Brain microvascular endothelial cell (primary cell): ENCODE results near the gene BCAS1.

Experiments
- DNase-seq: peaks from one replicate; pipeline ENCODE4 v3.0.0-alpha.2; 2020
- H3K27ac ChIP-seq: fragments of 250-450 bp; sonication (Bioruptor Pico); 2 replicates; pipeline ENCODE4 v1.5.1; 2020; ENCODE audit warnings: mild to moderate bottlenecking, moderate library complexity
- H3K27me3 ChIP-seq: fragments of 250-450 bp; sonication (Bioruptor Pico); replicated peaks from 2 replicates; pipeline ENCODE4 v1.5.1; 2020; ENCODE audit warnings: mild to moderate bottlenecking
- H3K36me3 ChIP-seq: fragments of 250-450 bp; sonication (Bioruptor Pico); replicated peaks from 2 replicates; pipeline ENCODE4 v1.5.1; 2020; ENCODE audit warnings: mild to moderate bottlenecking
- H3K4me3 ChIP-seq: 2 replicates; pipeline ENCODE4 v1.5.1; 2011; ENCODE audit warnings: low read depth, mild to moderate bottlenecking, control low read depth, low read length, moderate library complexity
- CTCF ChIP-seq: IDR thresholded peaks from 2 replicates; pipeline ENCODE4 v1.5.1; 2011; ENCODE audit warnings: low read depth, mild to moderate bottlenecking, moderate library complexity, low read length, control low read depth, inconsistent platforms; ENCODE audit errors: missing control alignments
- in situ Hi-C: cut with HindIII; loops from 2 replicates; pipeline ENCODE4 v1.10.0; 2017; ENCODE audit warnings: low sequenced_read_pairs, low pct_ligation_motif_present

The BCAS1 gene

GRCh38 chr20:54102543-54102942 lies 32.1 kb upstream of the BCAS1 start:
- no peaks in the 10 kb centered on the region for H3K27me3 ChIP-seq
- no peak overlapping the region for H3K4me3 ChIP-seq
- in situ Hi-C loops, result loop anchor here (10.0 kb wide), 1 partner anchor 92 kb away; no protein-coding TSS in a partner anchor
- H3K36me3 ChIP-seq, result no peaks in the 10 kb centered on the region
- DNase-seq, result no peak
- H3K27ac ChIP-seq, result no peak overlapping the region
- TF ChIP-seq CTCF, result no peak

DNA sequence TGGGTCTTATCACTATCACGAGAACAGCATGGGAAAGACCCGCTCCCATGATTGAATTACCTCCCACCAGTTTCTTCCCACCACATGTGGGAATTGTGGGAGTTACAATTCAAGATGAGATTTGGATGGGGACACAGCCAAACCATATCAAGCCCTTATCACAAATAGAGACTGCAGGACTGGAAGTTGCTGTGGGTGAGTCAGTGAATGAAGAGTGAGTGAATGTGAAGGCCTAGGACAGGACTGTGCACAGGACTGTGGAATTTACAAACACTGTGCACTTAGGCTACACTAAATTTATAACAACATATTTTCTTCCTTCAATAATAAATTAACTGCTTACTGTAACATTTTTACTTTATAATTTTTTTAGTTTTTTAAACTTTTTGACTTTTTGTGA lies 30.2 kb upstream of the BCAS1 start:
- Histone ChIP-seq H3K27me3 (no peaks in the 10 kb centered on the region), H3K27ac (no peak overlapping the region), H3K36me3 (no peaks in the 10 kb centered on the region), H3K4me3 (no peak overlapping the region)
- no peak for TF ChIP-seq CTCF
- in situ Hi-C loops, result loop anchor here (10.0 kb wide), 1 partner anchor 94 kb away; no protein-coding TSS in a partner anchor
- DNase-seq, result peak; percentile 30

DNA sequence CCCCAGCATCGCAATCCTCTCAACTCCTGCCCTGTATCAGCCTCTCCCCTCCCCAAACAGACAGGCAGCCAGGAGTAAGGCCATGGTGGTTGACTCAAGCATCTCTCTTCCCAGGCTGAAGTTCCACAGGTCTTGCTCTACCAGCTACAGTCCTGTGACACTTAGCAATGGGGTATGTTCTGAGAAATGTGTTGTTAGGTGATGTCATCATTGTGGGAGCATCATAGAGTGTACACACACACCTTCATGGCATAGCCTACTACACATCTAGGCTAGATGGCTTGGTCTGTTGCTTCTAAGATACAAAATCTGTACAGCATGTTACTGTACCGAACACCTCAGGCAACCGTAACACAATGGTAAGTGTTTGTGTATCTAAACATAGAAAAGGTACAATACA lies 29.5 kb upstream of the BCAS1 start:
- no peak for DNase-seq
- TF ChIP-seq CTCF, result no peak
- Histone ChIP-seq H3K4me3 (no peak overlapping the region), H3K27me3 (no peaks in the 10 kb centered on the region), H3K36me3 (no peaks in the 10 kb centered on the region), H3K27ac (no peak overlapping the region)
- in situ Hi-C loops, result loop anchor here (10.0 kb wide), 1 partner anchor 95 kb away; no protein-coding TSS in a partner anchor

GRCh38 chr20:54098047-54098446 lies 27.7 kb upstream of the BCAS1 start:
- no peak overlapping the region for H3K4me3 ChIP-seq

DNA sequence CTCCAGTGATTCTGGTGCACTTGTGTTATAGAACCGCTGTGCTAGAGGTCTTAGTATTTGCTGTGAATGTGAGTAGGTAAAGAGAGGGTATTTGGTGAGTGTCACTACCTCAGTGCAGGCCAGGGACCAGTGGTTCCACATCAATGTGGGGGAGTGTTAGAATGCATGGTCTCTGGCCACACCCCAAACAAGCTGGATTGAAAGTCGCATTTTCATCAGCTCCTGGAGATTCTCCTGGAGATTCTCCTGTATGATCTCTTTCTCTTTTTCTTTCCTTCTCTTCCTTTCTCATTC lies 26.8 kb upstream of the BCAS1 start:
- Histone ChIP-seq H3K27ac (no peak overlapping the region), H3K4me3 (no peak overlapping the region), H3K27me3 (no peaks in the 10 kb centered on the region), H3K36me3 (no peaks in the 10 kb centered on the region)
- no peak for DNase-seq
- in situ Hi-C loops, result no loop called here
- no peak for TF ChIP-seq CTCF

More at GRCh38 chr20:54098047-54098446, 27.7 kb upstream of the BCAS1 start:
- in situ Hi-C loops, result no loop called here
- no peak for DNase-seq
- Histone ChIP-seq H3K27ac (no peak overlapping the region), H3K36me3 (no peaks in the 10 kb centered on the region), H3K27me3 (no peaks in the 10 kb centered on the region)
- no peak for TF ChIP-seq CTCF

DNA sequence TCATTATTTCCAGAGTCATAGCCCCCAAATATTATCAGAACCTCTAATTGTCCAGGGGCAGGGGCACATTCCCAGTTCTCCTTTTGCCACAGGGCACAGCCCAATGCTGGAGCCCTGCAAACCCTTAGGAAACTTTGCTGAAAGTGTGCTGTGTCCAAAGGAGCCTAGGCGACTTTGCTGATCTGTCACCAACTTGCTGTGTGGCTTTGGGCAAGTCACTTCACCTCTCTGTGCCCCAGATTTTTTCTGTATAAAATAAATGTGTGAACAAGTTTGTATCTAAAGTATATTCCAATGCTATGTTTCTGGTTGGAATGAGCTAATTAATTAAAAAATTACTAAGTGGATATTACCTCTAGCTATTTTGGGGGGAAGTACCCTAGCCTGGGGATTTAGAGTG lies 25.4 kb upstream of the BCAS1 start:
- Histone ChIP-seq H3K4me3 (no peak overlapping the region), H3K36me3 (no peaks in the 10 kb centered on the region), H3K27me3 (no peaks in the 10 kb centered on the region), H3K27ac (no peak overlapping the region)
- no peak for DNase-seq
- TF ChIP-seq CTCF, result no peak
- in situ Hi-C loops, result no loop called here
